HTR-8/SVneo (cell line): ENCODE data around the gene FAAP20.

Source experiments
- DNase-seq: peaks from one replicate; pipeline ENCODE4 v3.0.0; 2011; ENCODE audit warnings: low spot score, mixed read lengths; ENCODE audit not compliant: insufficient read length
- FAIRE-seq: peaks from 2 replicates; lab custom pipeline; 2011; peaks lifted over from hg19 to GRCh38; lab: Jason Lieb, UNC

Gene FAAP20

DNA sequence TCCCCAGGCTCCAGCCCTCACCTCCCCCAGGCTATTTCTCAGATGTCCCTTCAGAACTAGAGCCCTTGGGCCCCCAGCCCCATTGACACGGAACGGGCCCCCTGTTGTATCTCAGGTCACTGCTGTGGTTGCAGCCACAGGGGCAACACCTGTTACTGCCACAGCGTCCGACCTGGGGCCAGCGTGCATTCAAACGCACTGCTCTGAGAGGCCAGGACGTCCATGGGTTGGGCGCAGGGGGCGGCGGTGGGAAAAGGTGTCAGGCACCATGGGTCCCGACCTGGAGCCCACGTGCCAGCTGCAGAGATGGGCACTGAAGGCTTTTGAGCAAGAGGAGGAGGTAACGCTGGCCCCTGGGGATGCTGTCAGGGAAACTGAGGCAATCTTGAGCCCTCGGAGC is 13.3 kb downstream of the FAAP20 start:
- no peak for DNase-seq
- FAIRE-seq: no peak

- DNase-seq (no peak), FAIRE-seq (peak; percentile 65)
Measured at GRCh38 chr1:2180297-2181245, 14.0 kb downstream of the FAAP20 start.

DNA sequence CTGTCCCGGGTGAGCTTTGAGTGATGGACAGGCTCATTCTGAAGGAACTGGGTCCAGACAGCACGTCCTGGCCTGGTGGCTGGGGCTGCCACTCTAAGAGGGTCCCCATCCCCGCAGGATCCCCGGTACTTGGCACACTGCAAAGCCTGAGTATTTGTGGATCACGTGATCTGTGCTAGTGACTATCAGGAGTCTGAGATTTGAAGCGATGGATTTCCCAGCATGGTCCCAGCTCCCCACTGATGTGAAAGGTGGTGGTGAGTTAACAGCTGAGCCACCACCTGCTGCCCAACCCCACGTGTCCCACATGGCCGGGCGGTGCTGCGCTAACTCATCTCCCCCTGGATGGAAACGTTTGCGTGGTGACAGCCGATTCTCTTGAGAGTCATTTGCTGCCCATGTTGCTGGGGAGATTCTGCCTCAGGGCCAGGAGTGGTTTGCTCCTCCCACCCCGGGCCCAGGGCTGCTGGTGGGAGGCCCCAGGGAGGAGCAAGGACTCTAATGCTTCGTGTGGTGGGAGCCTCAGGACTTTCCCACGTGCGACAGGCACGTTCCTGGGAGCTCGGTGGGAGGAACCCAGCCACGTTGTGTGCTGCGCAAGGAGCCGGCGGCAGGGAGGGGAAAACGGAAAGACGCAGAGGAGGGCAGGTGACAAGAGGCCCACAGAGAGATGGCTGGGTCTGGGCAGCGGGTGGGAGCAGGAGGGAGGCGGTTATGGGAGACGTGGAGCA is 15.1 kb downstream of the FAAP20 start:
- FAIRE-seq: no peak
- no peak for DNase-seq

- FAIRE-seq: no peak
Measured at GRCh38 chr1:2178875-2179274, 15.7 kb downstream of the FAAP20 start.

DNA sequence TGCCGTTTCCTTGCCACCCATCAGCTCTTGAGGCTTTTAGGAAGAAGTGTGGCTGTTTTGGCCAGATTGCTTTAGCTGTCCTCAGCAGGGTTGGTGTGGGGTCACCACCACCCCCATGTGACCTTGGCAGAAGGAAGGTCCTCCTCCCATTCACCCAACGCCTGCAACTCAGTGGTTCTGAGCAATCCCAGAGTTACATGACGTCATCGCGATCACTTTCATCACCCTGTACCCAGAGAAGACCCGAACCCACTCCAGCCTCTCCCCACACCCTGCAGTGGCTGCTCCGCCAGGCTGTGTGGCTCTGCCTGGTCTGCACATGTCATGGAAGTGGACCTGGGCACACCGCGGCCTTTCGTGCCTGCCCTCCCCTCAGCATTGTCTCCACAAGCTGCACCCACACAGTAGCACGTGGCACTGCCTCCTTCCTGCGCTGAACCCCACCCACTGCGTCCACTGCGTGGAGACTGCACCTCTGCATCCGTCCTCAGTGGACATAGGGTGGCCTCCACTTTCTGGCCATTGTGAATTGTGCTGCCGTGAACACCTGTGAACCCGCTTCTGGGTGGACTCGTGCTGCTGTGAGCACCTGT is 16.5 kb downstream of the FAAP20 start:
- no peak for DNase-seq
- no peak for FAIRE-seq

More at GRCh38 chr1:2178875-2179274, 15.7 kb downstream of the FAAP20 start:
- DNase-seq: no peak

DNA sequence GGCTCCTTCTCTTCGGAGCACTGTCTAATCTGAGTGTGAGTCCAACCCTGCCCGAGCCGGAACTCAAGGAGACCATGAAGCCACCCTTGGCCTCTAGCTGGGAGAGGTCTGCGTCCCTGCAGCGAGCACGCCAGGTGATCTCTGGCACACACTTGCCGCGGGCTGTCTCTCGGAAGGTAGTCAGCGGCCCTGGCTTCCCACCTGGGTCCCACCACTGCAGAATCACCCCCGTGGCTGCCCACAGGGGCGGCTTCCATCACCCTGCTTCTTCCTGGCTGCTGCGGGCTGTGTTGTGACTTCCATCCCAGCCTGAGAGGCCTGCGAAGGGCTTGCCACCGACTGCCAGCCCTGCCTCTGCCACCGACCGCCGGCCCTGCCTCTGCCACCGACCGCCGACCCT is 17.0 kb downstream of the FAAP20 start:
- FAIRE-seq (no peak), DNase-seq (no peak)

DNA sequence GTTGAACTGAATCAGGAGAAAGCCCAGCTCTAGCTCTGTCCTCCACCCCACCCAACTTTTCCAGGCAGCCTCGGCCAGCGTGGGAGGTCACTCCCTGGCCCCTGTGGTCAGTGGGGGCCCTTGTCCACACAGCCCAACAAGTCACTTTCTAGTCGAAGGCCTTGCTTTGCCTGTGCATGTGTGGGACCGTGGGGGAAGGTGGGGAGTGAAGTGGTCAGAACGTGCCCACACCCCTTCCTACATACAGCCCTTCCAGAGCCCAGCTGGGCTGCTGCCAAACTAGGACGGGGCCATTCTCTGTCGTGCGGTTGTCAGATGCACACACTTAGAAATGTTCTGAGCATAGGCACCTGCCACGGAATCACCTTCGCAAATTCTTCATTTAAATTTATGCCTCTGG is 18.0 kb downstream of the FAAP20 start:
- FAIRE-seq: no peak
- DNase-seq: no peak

- DNase-seq (no peak), FAIRE-seq (no peak)
Measured at GRCh38 chr1:2175681-2176454, 18.7 kb downstream of the FAAP20 start.

- DNase-seq (no peak), FAIRE-seq (no peak)
Measured at GRCh38 chr1:2175055-2175414, 19.5 kb downstream of the FAAP20 start.

- no peak for FAIRE-seq
- peak; percentile 79 for DNase-seq
Measured at GRCh38 chr1:2174348-2175054, 20.1 kb downstream of the FAAP20 start.

- no peak for DNase-seq
- FAIRE-seq: no peak
Measured at GRCh38 chr1:2173546-2174347, 20.8 kb downstream of the FAAP20 start.

DNA sequence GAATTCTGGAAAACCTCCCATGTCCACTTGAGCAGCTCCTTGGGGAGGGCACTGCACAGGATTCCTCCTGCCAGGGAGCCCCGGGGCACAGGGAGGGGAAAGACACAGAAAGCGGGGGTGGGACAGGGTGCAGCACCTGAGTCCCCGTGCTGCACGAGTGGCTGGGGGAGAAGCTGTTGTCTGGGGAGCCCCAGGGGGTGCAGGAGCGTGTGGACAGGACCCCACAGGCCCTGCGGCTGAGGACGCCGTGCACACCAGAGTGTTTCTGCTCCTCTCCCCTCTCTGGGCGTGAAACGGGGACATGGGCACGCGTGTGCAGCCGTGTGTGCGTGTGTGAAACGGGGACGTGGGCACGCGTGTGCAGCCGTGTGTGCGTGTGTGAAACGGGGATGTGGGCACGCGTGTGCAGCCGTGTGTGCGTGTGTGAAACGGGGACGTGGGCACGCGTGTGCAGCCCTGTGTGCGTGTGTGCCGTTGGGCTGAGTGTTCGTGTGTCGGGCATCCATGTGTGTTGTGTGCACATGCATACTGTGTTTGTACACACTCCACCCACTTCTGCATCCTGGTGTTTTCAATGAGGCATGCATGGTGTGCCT is 21.9 kb downstream of the FAAP20 start:
- DNase-seq: no peak
- peak; percentile 52 for FAIRE-seq

DNA sequence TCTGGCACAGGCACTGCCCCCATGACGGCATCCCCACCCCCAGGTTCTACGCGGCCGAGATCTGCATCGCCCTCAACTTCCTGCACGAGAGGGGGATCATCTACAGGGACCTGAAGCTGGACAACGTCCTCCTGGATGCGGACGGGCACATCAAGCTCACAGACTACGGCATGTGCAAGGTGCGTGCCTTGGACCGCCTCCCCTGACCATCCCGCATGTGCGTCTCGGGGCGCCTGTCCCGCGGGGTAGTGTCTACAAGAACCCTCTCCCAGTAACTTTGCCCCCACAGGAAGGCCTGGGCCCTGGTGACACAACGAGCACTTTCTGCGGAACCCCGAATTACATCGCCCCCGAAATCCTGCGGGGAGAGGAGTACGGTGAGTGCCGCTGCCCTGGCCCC is 22.6 kb downstream of the FAAP20 start:
- no peak for FAIRE-seq

GRCh38 chr1:2170211-2170610 is 24.4 kb downstream of the FAAP20 start:
- DNase-seq: no peak
- FAIRE-seq: no peak

More for the DNA sequence above, 22.6 kb downstream of the FAAP20 start:
- DNase-seq: no peak

DNA sequence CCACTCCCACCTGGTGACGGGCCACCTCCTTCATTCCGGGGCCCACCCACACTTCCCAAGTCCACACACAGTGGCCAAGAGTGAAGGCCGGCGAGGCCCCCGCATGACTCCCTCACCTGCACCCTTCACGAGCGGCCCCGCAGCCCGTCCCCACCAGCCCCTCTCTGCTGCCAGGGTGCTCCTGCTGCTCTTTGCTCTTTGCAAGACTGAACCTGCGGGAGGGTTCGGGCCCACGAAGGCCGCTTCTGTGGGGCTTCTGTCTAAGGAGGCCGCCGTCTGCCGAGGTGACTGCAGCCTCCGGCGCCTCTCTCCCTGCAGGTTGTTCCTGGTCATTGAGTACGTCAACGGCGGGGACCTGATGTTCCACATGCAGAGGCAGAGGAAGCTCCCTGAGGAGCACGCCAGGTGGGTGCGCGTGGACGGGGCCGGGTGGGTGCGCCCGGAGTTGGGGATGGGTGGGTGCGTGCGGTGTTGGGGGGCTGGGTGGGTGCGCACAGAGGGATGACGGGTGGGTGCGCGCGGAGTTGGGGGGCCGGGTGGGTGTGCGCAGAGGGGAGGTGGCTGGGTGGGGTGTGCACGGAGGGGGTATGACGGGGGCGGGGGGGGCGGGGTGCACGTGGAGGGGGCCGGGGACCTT is 25.3 kb downstream of the FAAP20 start:
- DNase-seq (no peak), FAIRE-seq (no peak)

GRCh38 chr1:2168535-2168934 is 26.0 kb downstream of the FAAP20 start:
- no peak for FAIRE-seq
- DNase-seq: no peak

GRCh38 chr1:2168090-2168489 is 26.5 kb downstream of the FAAP20 start:
- no peak for DNase-seq
- no peak for FAIRE-seq

DNA sequence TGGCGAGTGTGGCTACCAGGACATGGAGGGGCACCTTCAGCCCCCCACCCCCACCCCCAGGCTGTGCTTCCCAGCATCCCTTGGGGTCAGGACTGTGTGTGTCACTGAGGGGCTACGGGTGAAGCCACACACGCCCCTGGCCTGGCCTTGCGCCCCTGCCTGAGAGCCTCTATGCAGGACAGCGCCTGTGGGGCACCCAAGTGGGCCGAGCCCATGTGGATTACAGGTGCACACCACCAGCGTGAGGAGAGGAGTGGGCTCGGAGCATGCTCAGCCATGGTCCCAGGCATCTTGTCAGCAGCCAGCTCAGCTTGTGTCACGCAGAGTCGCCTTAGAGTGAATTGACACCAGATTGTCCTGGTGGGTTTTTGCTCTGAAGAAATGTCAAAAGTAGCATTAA is 27.9 kb downstream of the FAAP20 start:
- DNase-seq (no peak), FAIRE-seq (peak; percentile 33)
